B cell (primary cell): Measurements from ENCODE around the gene TMEM179B. TPM values are rescaled to one million over a fixed set of nuclear protein-coding genes. Genes with fewer than 3 reads are reported as not detected.

Experiments
- ATAC-seq: fragments of 200-7000 bp; cut with Tn5 transposase; one replicate; pipeline ENCODE4 v1.10.0; 2021; ENCODE audit warnings: low read depth, mild to moderate bottlenecking, moderate number of reproducible peaks, moderate library complexity
- CTCF ChIA-PET: fragments of 350-600 bp; sonication (Branson Sonifier 250); formaldehyde crosslinking; loops from one replicate; lab custom pipeline; 2021; ENCODE audit warnings: antibody characterized with exemption, inconsistent platforms; lab: Charles Lee
- POLR2A ChIA-PET: fragments of 350-600 bp; sonication (Branson Sonifier 250); formaldehyde crosslinking; loops from one replicate; lab custom pipeline; 2021; ENCODE audit warnings: antibody characterized with exemption; lab: Charles Lee
- DNase-seq: peaks from one replicate; pipeline ENCODE4 v3.0.0; 2013
- H2AFZ ChIP-seq: 2 replicates; pipeline ENCODE4 v1.6.1; 2012; ENCODE audit warnings: mild to moderate bottlenecking, low read depth, low read length; ENCODE audit not compliant: insufficient read depth, poor library complexity, severe bottlenecking
- H3K27ac ChIP-seq, 2 donors: 1 replicate in 1 of 2; 2 replicates in 1 of 2; pipeline ENCODE4 v1.5.1; 2012 to 2013; ENCODE audit warnings: low read length in 2 of 2, mild to moderate bottlenecking in 2 of 2, moderate library complexity in 1 of 2
- H3K27me3 ChIP-seq, 4 experiments: fragments of 200-600 bp in 1 of 4; sonication (generic) in 1 of 4; replicated peaks in 1 of 4; 1 replicate in 2 of 4; 2 replicates in 2 of 4; pipeline versions ENCODE4 v1.6.1 to v1.7.0; 2013 to 2016; ENCODE audit warnings: low read length in 3 of 4, mild to moderate bottlenecking in 2 of 4, mixed read lengths in 1 of 4, moderate library complexity in 1 of 4; ENCODE audit not compliant: insufficient read depth in 4 of 4, control insufficient read depth in 3 of 4; ENCODE audit errors: control extremely low read depth in 1 of 4
- H3K36me3 ChIP-seq, 2 experiments: replicated peaks in 1 of 2; 1 replicate in 1 of 2; 2 replicates in 1 of 2; pipeline versions ENCODE4 v1.6.1 to v1.7.1; 2013; ENCODE audit warnings: low read length in 1 of 2; ENCODE audit not compliant: insufficient read depth in 2 of 2, control insufficient read depth in 1 of 2; ENCODE audit errors: control extremely low read depth in 1 of 2, extremely low read depth in 1 of 2
- H3K4me1 ChIP-seq, 2 donors: fragments of 200-600 bp in 1 of 2; sonication (generic) in 1 of 2; 1 replicate in 1 of 2; 2 replicates in 1 of 2; pipeline versions ENCODE4 v1.5.1 to v1.6.1; 2013 to 2017; ENCODE audit warnings: low read length in 2 of 2; ENCODE audit not compliant: control insufficient read depth in 2 of 2, insufficient read depth in 2 of 2
- H3K4me2 ChIP-seq: replicated peaks from 2 replicates; pipeline ENCODE3; 2012; ENCODE audit warnings: mild to moderate bottlenecking, low read depth, low read length; ENCODE audit not compliant: poor library complexity, severe bottlenecking
- H3K4me3 ChIP-seq, 5 experiments: fragments of 200-600 bp in 1 of 5; sonication (generic) in 1 of 5; 1 replicate in 3 of 5; 2 replicates in 2 of 5; pipeline versions ENCODE4 v1.5.1 to v1.7.0; 2011 to 2016; ENCODE audit warnings: low read length in 4 of 5, mild to moderate bottlenecking in 4 of 5, low read depth in 2 of 5, control low read depth in 1 of 5, moderate library complexity in 1 of 5; ENCODE audit not compliant: insufficient read depth in 1 of 5; ENCODE audit errors: control extremely low read depth in 1 of 5, extremely low read depth in 1 of 5
- H3K79me2 ChIP-seq: fragments of 200-600 bp; sonication (generic); one replicate; pipeline ENCODE4 v1.6.0; 2016; ENCODE audit warnings: low read length; ENCODE audit not compliant: control insufficient read depth, insufficient read depth
- H3K9ac ChIP-seq: fragments of 200-600 bp; sonication (generic); 2 replicates; pipeline ENCODE4 v1.6.1; 2017; ENCODE audit warnings: mild to moderate bottlenecking, low read length, moderate library complexity
- H3K9me3 ChIP-seq, 3 donors: one replicate each; pipeline versions ENCODE4 v1.6.1 to v1.7.1; 2013; ENCODE audit warnings: low read length in 2 of 3; ENCODE audit not compliant: control insufficient read depth in 2 of 3, insufficient read depth in 1 of 3; ENCODE audit errors: control extremely low read depth in 1 of 3
- H4K20me1 ChIP-seq: 2 replicates; pipeline ENCODE4 v1.6.0; 2012; ENCODE audit warnings: mild to moderate bottlenecking, low read length; ENCODE audit not compliant: insufficient read depth, control insufficient read depth, poor library complexity, severe bottlenecking
- H3K27ac Mint-ChIP-seq: one replicate; pipeline ENCODE4 v1.8.0; 2021; ENCODE audit warnings: mixed read lengths
- H3K27me3 Mint-ChIP-seq: one replicate; pipeline ENCODE4 v1.8.0; 2021; ENCODE audit warnings: mixed read lengths
- H3K4me1 Mint-ChIP-seq: one replicate; pipeline ENCODE4 v1.8.0; 2021; ENCODE audit warnings: mixed read lengths
- H3K4me3 Mint-ChIP-seq: one replicate; pipeline ENCODE4 v1.8.0; 2021; ENCODE audit warnings: mixed read lengths
- H3K9me3 Mint-ChIP-seq: one replicate; pipeline ENCODE4 v1.8.0; 2022; ENCODE audit warnings: mixed read lengths; ENCODE audit not compliant: insufficient read depth
- EZH2 ChIP-seq: IDR thresholded peaks from 2 replicates; pipeline ENCODE4 v1.6.1; 2012; ENCODE audit warnings: borderline replicate concordance, low read depth, mild to moderate bottlenecking, moderate library complexity, low read length; ENCODE audit not compliant: insufficient read depth, poor library complexity, severe bottlenecking
- WGBS: methylation state at CpG from one replicate; pipeline ENCODE4 v1.1.5; 2013; ENCODE audit warnings: missing lambda C conversion rate; ENCODE audit not compliant: insufficient coverage; 5-methylcytosine and 5-hydroxymethylcytosine counted together
- intact Hi-C: fragments of 100-400 bp; cut with micrococcal nuclease; formaldehyde crosslinking; loops from one replicate; pipeline ENCODE4 v1.10.0; 2022
- polyA plus RNA-seq: library from polyadenylated mRNA; depleted of rRNA; stranded (reverse); fragments of >200 nt; gene quantifications from 2 replicates; pipeline ENCODE4 v1.2.3, GENCODE V29; 2012
- total RNA-seq, 2 donors: library from RNA; stranded (reverse); fragments of 120-200 nt in 1 of 2; gene quantifications; 1 replicate in 1 of 2; 2 replicates in 1 of 2; pipeline versions ENCODE4 v1.2.3 to v1.2.4, GENCODE V29; 2013 to 2022
- TF ChIP-seq, protein P1 (sequence below): fragments of 200-600 bp; IDR thresholded peaks from one replicate; pipeline ENCODE4 v1.8.0; 2022; ENCODE audit warnings: antibody characterized with exemption, mild to moderate bottlenecking

TMEM179B gene
- total and polyA plus RNA-seq, 2 donors (not counting 1 experiment from before 2014, with no cell fraction given), result 62.3 to 64.3 TPM

DNA sequence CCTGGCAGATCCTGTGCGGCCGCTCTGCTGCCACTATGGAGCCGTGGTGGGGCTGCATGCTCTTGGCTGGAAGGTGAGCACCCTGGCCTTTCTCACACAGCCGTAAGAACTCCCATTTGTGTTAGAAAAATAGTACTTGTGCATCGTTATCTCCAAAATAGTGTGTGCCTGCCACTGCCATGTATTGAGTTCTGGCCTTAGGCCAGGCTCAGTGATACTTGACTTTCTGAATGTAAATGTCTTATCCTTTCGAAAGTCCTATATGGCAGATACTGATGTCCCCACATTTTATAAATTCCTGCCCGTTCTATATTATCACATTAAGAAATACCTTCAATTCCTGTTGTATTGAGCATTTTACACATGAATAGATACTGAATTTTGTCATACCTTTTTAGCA lies 4.4 kb upstream of the TMEM179B start:
- Histone ChIP-seq H3K36me3 (peaks cover 1 to 13% of the 10 kb centered on the region in 2 experiments), H3K27me3 (no peaks in the 10 kb centered on the region), H3K4me2 (no peak overlapping the region), H3K27ac (no peak overlapping the region), H4K20me1 (no peaks in the 10 kb centered on the region), H2AFZ (no peak overlapping the region), H3K9me3 (no peaks in the 10 kb centered on the region), H3K4me3 (no peak overlapping the region), H3K4me1 (peaks cover 8% of the 10 kb centered on the region in 2 donors), H3K79me2 (peaks cover 7% of the 10 kb centered on the region), H3K9ac (no peak overlapping the region)
- Mint-ChIP-seq H3K4me1 (peaks cover 14% of the 10 kb centered on the region), H3K27ac (no peak overlapping the region), H3K4me3 (no peak overlapping the region), H3K9me3 (no peaks in the 10 kb centered on the region), H3K27me3 (no peaks in the 10 kb centered on the region)
- intact Hi-C loops, result loop anchor here (10.0 kb wide), 1 partner anchor 388 kb away; no protein-coding TSS in a partner anchor
- ChIA-PET POLR2A (interaction anchor here (0.7 kb wide), 1 partner anchor 892 kb away, joined by 5 read pairs; no protein-coding TSS in a partner anchor), CTCF (interaction anchor here (7.2 kb wide), 1 partner anchor 81 kb away, joined by 101 read pairs; no protein-coding TSS in a partner anchor)
- 98% methylated on average over 5 of the region's 7 CpGs for WGBS
- no peak for TF ChIP-seq EZH2
- TF ChIP-seq, protein P1, sequence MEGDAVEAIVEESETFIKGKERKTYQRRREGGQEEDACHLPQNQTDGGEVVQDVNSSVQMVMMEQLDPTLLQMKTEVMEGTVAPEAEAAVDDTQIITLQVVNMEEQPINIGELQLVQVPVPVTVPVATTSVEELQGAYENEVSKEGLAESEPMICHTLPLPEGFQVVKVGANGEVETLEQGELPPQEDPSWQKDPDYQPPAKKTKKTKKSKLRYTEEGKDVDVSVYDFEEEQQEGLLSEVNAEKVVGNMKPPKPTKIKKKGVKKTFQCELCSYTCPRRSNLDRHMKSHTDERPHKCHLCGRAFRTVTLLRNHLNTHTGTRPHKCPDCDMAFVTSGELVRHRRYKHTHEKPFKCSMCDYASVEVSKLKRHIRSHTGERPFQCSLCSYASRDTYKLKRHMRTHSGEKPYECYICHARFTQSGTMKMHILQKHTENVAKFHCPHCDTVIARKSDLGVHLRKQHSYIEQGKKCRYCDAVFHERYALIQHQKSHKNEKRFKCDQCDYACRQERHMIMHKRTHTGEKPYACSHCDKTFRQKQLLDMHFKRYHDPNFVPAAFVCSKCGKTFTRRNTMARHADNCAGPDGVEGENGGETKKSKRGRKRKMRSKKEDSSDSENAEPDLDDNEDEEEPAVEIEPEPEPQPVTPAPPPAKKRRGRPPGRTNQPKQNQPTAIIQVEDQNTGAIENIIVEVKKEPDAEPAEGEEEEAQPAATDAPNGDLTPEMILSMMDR, result no peak
- ATAC-seq (no peak), DNase-seq (no peak)

DNA sequence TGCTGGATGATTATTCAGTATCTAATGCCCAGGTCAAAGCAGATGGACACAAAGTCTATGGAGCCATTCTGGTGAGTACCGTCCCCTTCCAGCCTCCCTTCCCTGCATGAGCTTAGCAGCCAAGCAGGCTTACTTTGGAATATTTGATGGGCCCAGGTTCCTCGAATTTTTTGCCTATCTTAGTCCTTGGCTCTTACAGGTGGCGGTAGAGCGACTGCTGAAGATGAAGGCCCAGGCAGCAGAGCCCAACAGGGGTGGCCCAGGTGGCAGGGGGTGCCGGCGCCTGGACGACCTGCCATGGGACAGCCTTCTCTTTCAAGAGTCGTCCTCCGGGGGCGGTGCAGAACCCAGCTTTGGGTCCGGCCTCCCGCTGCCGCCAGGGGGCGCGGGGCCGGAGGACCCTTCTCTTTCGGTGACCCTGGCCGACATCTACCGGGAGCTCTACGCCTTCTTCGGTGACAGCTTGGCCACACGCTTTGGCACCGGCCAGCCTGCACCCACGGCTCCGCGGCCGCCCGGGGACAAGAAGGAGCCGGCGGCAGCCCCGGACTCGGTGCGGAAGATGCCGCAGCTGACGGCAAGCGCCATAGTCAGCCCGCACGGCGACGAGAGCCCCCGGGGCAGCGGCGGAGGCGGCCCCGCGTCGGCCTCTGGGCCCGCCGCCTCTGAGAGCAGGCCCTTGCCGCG lies 741 bp upstream of the TMEM179B start:
- Mint-ChIP-seq H3K9me3 (no peaks in the 10 kb centered on the region), H3K27me3 (no peaks in the 10 kb centered on the region), H3K27ac (peak overlapping the region; percentile 94), H3K4me3 (peak overlapping the region; percentile 89), H3K4me1 (peaks cover 44% of the 10 kb centered on the region)
- TF ChIP-seq, protein P1, result peak; percentile 97
- no peak for TF ChIP-seq EZH2
- no peaks in the 10 kb centered on the region for H3K9me3 ChIP-seq
- peaks cover 12% of the 10 kb centered on the region for H4K20me1 ChIP-seq
- CTCF ChIA-PET, result interaction anchor here (0.6 to 7.2 kb wide), 42 partner anchors 9 to 392 kb away, joined by 3 to 101 read pairs (median 4); partner anchors contain the start of genes B3GAT3, BSCL2, EEF1G and GANAB
- intact Hi-C loops, result loop anchor here (1.0 to 10.0 kb wide), 12 partner anchors 15 to 392 kb away; partner anchors contain the start of genes NXF1, POLR2G, TAF6L and TTC9C
- H3K27ac ChIP-seq, result peak overlapping the region; percentile 68 to 78
- POLR2A ChIA-PET, result interaction anchor here (0.6 to 3.7 kb wide), 15 partner anchors 15 to 1357 kb away, joined by 3 to 60 read pairs (median 7); partner anchors contain the start of genes C11orf98, CPSF7, CSKMT and HNRNPUL2
- peak overlapping the region; percentile 81 for H3K4me2 ChIP-seq
- peaks cover 37% of the 10 kb centered on the region for H3K79me2 ChIP-seq
- H3K4me1 ChIP-seq, result peaks cover 25 to 32% of the 10 kb centered on the region in 2 donors
- H3K9ac ChIP-seq, result peak overlapping the region; percentile 87
- peak overlapping the region; percentile 83 for H2AFZ ChIP-seq
- DNase-seq (peak; percentile 93), ATAC-seq (peak; percentile 73)
- 3% methylated on average over 51 of the region's 51 CpGs for WGBS
- H3K27me3 ChIP-seq, result no peaks in the 10 kb centered on the region
- peaks cover 1 to 25% of the 10 kb centered on the region in 2 experiments for H3K36me3 ChIP-seq
- H3K4me3 ChIP-seq, result peak overlapping the region; percentile 87 to 97 (median 94)
